DMS53 treated with DMSO at 0.1 percent for 48 hours (cell line): ENCODE data around the gene GAL3ST1.
"Not testable (repeated sequence)": the region's sequence is repeated elsewhere in the genome, so short reads cannot be mapped to it uniquely, and the experiment has no call there.

Source experiments
- DNase-seq: peaks from one replicate; lab custom pipeline; 2025; ENCODE audit not compliant: unreplicated experiment; lab: John Stamatoyannopoulos, UW

Gene GAL3ST1

GRCh38 chr22:30596886-30597285 lies 22.4 kb upstream of the GAL3ST1 start:
- no peak for DNase-seq

DNA sequence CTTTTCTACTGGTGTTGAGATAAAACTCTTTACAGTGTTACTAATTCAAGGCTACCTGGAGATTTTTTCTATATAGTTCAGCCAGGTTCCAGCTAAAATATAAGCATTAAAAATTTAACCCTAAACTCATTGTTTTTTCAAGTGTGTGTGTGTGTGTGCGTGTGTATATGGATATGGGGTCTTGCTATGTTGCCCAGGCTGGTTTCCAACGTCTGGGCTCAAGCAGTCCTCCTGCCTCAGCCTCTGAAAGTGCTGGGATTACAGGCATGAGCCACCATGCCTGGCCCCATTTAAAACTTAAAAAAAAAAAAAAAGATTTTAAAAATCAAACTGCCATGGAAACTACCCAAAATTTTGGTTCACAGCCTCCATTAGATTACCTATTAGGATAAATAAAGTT lies 21.7 kb upstream of the GAL3ST1 start:
- no peak for DNase-seq

- DNase-seq: not testable (repeated sequence)
These were observed 17.9 kb upstream of the GAL3ST1 start for GRCh38 chr22:30592360-30592713.

GRCh38 chr22:30591588-30592359 lies 17.3 kb upstream of the GAL3ST1 start, which contains the start of gene PES1:
Gene PES1 (minus strand): TSS chr22:30591910. CDS start chr22:30591833, 77 bp downstream.
- DNase-seq: peak; percentile 50

DNA sequence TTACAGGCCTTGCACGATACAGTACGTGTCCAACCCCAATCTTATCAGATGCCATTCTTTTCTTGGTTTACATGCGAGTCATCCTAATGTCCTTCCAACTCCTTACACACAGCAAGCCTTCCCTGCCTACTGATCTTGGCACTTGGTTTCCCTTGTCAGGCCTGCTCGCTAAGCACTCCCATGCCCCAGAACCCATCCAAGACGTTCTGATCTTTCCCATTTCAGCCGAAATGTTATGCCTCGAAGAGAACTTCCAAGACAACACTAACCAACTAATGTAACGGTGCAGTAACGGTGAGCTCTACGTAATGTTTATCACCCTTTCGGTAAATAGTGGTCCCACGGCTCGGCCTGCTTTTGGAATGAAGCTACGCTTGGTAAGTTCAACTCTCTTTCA lies 16.7 kb upstream of the GAL3ST1 start:
- DNase-seq: no peak

- DNase-seq: no peak
These were observed 11.9 kb upstream of the GAL3ST1 start for GRCh38 chr22:30586414-30586813.

DNA sequence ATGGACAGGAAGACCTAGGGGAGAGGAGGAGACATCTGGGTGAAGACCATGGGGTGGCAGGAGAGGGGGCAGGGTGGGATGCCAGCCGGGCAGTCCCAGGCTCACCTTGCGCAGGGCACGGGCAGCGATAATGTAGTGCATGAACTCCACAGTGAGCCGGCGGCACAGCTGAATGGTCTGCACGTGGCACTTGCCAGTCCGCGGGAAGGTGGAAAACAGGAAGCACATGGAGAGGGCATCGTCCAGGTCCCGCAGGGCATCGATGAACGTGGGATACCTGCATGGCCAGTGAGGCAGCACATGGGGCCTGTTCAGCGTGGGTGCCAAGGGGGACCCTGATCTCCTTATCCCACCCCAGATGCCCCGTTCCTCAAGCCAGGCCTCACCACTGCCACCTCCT lies 10.0 kb upstream of the GAL3ST1 start:
- DNase-seq: no peak

GRCh38 chr22:30582788-30583545 lies 8.5 kb upstream of the GAL3ST1 start:
- DNase-seq: no peak

GRCh38 chr22:30582051-30582450 lies 7.6 kb upstream of the GAL3ST1 start:
- DNase-seq: no peak

DNA sequence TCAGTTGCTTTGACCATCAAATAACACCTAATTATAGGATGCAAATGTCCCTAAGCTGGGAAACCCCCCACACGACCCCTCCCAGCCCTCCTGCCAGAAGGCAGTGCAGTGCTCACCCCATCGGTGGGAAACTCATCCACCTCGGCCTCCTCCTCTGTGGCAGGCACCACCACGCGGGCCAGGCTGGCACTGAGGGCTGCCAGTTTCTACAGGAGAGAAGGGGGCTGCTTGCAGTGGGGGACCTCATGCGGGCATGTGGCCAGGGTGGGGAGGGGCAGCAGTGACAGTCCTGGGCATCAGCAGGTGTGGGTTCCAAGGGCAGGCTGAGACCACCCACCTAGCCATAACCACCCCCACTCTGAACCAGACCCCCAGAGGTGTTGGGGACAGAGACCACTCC lies 6.4 kb upstream of the GAL3ST1 start:
- no peak for DNase-seq

GRCh38 chr22:30578481-30578880 lies 4.0 kb upstream of the GAL3ST1 start:
- no peak for DNase-seq

DNA sequence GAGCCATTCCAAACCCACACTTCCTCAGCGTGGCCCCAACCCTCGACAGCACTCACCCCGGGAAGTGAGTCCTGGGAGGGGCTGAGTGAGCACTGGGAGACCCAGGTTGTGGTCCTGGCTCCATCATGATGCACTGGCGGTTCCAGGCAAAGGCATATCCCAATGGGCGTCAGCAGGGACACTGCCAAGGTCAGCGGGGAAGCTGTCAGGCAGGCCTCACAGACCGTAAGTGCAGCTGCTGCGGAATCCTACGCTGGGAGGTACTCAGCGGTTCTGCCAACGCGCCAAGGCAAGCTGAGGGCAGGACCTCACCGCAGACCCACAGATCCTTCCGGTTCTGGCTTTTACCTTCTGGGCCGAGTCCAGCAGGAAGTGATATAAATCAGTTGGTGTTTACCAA lies 1.4 kb upstream of the GAL3ST1 start:
- DNase-seq: no peak

DNA sequence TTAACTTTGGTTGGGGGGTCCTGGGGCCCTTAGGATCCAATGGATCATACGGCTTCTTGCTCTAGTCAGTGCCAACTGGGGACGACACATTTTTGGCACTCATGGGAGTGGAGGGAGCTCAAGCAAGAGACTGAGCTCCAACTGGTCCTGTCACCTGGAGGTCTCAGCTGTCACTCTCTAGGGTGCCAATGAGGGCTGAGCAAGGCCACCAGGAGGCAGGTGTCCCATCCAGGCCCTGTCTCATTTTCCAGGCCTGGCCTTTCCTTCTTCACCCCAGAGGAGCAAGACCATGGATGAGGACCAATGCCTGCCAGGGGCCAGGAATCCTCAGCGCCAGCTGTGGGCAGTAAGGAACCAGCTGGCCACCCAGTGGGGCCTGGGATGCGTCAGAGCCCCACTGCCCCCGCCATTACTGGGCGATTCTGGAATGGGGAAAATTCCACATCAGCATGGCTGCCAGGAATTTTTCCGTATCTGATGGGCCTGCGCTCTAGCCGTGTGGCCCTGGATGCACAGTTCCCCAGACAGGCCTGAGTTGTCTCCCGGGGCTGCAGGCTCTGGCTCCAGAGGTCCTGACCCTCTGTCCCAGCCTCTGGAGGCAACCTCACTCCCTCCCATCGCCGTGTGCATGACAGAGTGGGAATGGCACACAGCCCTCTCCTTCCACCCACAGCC lies 669 bp upstream of the GAL3ST1 start:
- DNase-seq: no peak

DNA sequence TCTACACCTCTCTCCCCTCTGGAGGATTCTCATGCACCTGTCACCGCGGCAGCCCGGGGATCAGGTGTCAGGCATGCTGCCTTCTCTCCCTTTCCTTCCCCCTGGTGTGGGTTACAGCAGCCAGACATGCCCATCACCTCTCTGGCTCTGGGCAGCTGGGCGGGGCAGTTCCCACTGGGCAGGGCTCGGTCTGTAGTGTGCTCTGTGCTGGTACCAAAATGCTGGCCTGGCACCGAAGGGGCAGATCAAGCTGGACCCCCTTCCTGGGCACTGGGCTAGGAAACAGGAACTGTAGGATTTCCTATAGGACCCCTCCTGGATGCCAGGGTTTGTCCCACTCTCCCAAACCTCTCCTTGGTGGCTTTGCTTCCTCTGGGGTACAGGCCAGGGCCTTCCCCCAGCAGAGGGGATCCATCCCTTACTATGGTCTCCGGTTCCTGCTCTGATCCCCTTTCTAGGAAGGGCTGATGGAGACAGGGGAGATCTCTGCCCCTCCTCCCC lies 821 bp downstream of the GAL3ST1 start:
- DNase-seq: peak; percentile 24

DNA sequence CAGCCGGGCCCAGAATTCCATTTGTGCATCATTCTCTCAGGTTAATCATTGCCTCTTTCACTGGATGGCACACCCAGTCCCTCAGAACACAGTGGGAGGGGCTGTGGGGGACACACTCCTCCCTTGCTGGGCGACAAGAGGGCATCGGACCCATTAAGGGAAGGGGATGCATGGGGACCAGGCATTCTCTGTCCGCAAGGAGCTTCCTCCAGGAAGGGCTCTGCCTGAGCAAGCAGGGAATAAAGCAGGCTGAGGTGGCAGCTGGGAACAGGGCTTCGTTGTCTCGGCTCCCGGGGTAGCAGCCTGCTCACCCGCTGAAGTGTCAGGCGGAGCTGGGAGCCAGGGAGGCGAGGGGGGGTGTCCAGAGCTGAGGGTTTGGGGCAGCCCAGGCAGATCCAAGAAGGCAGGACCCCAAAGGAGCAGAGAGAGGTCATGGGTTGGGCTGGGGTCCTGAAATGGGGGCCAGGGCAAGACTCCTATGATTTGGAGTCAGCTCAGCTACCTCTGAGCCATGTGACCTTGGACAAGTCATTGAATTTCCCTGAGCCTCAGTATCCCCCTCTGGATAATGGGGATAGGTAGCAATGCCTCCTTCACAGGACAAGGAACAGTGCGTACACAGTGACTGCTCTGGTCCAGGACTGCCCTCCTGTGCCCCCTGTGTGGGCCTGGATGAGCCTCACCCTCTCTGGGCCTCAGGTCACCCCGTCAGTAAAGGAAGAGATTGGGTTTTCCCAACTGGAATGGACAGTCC lies 1.4 kb downstream of the GAL3ST1 start:
- DNase-seq: no peak

DNA sequence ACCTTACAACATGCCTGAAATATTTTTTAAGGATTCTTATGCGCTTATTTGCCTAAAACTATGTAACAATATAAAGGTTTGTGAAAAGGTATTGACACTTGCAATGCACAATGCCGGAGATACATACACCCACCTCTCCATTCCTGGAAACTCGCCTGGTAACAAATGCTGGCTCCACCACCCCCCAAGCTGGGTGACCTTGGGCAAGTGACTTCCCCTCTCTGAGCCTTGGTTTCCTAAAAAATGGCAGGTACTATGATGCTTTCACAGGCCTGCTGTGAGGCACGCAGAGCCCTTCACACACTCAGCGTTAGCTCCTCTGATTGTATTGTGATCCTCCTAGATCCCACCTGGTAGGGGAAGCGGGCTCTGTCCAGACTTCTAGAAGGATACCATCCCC lies 2.3 kb downstream of the GAL3ST1 start:
- no peak for DNase-seq

GRCh38 chr22:30569674-30570202 lies 4.7 kb downstream of the GAL3ST1 start:
- DNase-seq: no peak

- DNase-seq: no peak
These were observed 6.2 kb downstream of the GAL3ST1 start for GRCh38 chr22:30568137-30568805.

DNA sequence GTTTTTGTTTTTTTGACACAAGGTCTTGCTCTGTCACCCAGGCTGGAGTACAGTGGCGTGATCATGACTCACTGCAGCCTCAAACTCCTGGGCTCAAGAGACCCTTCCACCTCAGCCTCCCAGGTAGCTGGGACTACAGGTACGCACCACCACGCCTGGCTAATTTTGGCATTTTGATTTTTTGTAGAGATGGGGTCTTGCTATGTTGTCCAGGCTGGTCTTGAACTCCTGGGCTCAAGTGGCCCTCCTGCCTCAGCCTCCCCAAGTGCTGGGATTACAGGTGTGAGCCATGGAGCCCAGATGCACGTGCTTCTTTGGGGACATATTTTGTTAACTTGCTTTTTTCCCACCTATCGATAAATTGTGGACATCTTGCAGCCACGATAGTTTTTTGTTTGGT lies 7.2 kb downstream of the GAL3ST1 start:
- DNase-seq: not testable (repeated sequence)

GRCh38 chr22:30566125-30566524 lies 8.3 kb downstream of the GAL3ST1 start:
- no peak for DNase-seq
